MCF 10A (cell line): ENCODE data around the gene VMP1. TPM values are rescaled to one million over a fixed set of nuclear protein-coding genes. Genes with fewer than 3 reads are reported as not detected.

Source experiments
- BruUV-seq: library from RNA; stranded (reverse); fragments of 400-500 nt; replicated peaks from 2 replicates; lab custom pipeline; 2021; lab: Mats Ljungman, UMichigan
- CTCF ChIA-PET: fragments of 300-600 bp; sonication (Branson Sonifier 250); formaldehyde crosslinking; extraction: SDS; loops from one replicate; lab custom pipeline; 2021; ENCODE audit warnings: antibody characterized with exemption, inconsistent platforms; lab: Yijun Ruan, JAX
- POLR2A ChIA-PET: fragments of 300-600, 350-650 bp; sonication (Branson Sonifier 250); formaldehyde crosslinking; extraction: SDS; loops from one replicate; lab custom pipeline; 2020; ENCODE audit warnings: antibody characterized with exemption, inconsistent platforms; lab: Yijun Ruan, JAX
- DNase-seq: peaks from one replicate; pipeline ENCODE4 v3.0.0-alpha.2; 2018; ENCODE audit not compliant: unreplicated experiment
- H3K27ac Mint-ChIP-seq: one replicate; pipeline ENCODE4 v1.8.0; 2022; ENCODE audit warnings: mild to moderate bottlenecking, low read depth, mixed read lengths; ENCODE audit not compliant: unreplicated experiment
- H3K27me3 Mint-ChIP-seq: one replicate; pipeline ENCODE4 v1.8.0; 2022; ENCODE audit warnings: mixed read lengths; ENCODE audit not compliant: insufficient read depth, unreplicated experiment
- H3K36me3 Mint-ChIP-seq: one replicate; pipeline ENCODE4 v1.8.0; 2022; ENCODE audit warnings: mild to moderate bottlenecking, moderate library complexity, mixed read lengths; ENCODE audit not compliant: insufficient read depth, unreplicated experiment
- H3K4me1 Mint-ChIP-seq: one replicate; pipeline ENCODE4 v1.8.0; 2022; ENCODE audit warnings: mixed read lengths; ENCODE audit not compliant: insufficient read depth, unreplicated experiment
- H3K4me3 Mint-ChIP-seq: one replicate; pipeline ENCODE4 v1.8.0; 2022; ENCODE audit warnings: mild to moderate bottlenecking, moderate library complexity, mixed read lengths; ENCODE audit not compliant: unreplicated experiment
- H3K9me3 Mint-ChIP-seq: one replicate; pipeline ENCODE4 v1.8.0; 2022; ENCODE audit warnings: mixed read lengths; ENCODE audit not compliant: unreplicated experiment
- intact Hi-C: fragments of 100-400 bp; cut with micrococcal nuclease; formaldehyde crosslinking; loops from 2 replicates; pipeline ENCODE4 v1.14.1; 2022
- total RNA-seq: library from RNA; stranded (reverse); gene quantifications from 2 replicates; pipeline ENCODE4 v1.2.3, GENCODE V29; 2022
- TF ChIP-seq, protein P1 (sequence below): fragments of 200-600 bp; IDR thresholded peaks from one replicate; pipeline ENCODE4 v1.8.0; 2022; ENCODE audit warnings: antibody characterized with exemption, mild to moderate bottlenecking; ENCODE audit not compliant: unreplicated experiment

VMP1 gene
- total RNA-seq, 1 experiment from 2014 or later = 228 TPM

- no TSS peak for BruUV-seq
- no peak for DNase-seq
- TF ChIP-seq, protein P1, sequence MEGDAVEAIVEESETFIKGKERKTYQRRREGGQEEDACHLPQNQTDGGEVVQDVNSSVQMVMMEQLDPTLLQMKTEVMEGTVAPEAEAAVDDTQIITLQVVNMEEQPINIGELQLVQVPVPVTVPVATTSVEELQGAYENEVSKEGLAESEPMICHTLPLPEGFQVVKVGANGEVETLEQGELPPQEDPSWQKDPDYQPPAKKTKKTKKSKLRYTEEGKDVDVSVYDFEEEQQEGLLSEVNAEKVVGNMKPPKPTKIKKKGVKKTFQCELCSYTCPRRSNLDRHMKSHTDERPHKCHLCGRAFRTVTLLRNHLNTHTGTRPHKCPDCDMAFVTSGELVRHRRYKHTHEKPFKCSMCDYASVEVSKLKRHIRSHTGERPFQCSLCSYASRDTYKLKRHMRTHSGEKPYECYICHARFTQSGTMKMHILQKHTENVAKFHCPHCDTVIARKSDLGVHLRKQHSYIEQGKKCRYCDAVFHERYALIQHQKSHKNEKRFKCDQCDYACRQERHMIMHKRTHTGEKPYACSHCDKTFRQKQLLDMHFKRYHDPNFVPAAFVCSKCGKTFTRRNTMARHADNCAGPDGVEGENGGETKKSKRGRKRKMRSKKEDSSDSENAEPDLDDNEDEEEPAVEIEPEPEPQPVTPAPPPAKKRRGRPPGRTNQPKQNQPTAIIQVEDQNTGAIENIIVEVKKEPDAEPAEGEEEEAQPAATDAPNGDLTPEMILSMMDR = no peak
- POLR2A ChIA-PET = interaction anchor here (0.6 to 3.0 kb wide), 9 partner anchors 9 to 50 kb away, joined by 3 to 15 read pairs (median 6); partner anchors contain the start of genes CLTC, PTRH2 and VMP1
- H3K9me3 Mint-ChIP-seq = no peaks in the 10 kb centered on the region
- no peaks in the 10 kb centered on the region for H3K4me1 Mint-ChIP-seq
- CTCF ChIA-PET = no interaction called here
- H3K4me3 Mint-ChIP-seq = no peak overlapping the region
- H3K36me3 Mint-ChIP-seq = peaks cover 91% of the 10 kb centered on the region
- H3K27me3 Mint-ChIP-seq = no peaks in the 10 kb centered on the region
- H3K27ac Mint-ChIP-seq = peak overlapping the region; percentile 37
- intact Hi-C loops = no loop called here
Observed at GRCh38 chr17:59669411-59669810, 38.0 kb upstream of the VMP1 start.

DNA sequence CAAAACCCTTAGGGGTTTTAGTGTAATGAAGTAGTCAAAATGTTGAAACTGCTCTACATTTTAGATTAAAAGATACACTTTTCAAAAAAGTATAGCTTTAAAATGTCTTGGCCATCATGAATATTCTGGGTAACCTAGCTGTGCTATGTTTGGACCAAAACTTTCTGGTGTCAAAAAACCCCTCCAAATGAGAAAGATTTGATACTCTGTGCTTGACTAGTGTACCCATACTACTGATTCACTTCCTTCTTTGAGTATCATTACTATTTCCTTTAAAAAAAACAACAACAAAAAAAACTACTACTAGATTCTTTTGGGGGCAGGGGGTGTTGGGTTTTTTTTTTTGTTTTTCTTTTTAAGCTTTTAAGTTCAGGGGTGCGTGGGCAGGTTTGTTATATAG, 37.5 kb upstream of the VMP1 start:
- intact Hi-C loops = no loop called here
- DNase-seq = no peak
- H3K27me3 Mint-ChIP-seq = no peaks in the 10 kb centered on the region
- no peak overlapping the region for H3K4me3 Mint-ChIP-seq
- no peak overlapping the region for H3K27ac Mint-ChIP-seq
- CTCF ChIA-PET = interaction anchor here (0.6 to 0.8 kb wide), 2 partner anchors 17 to 29 kb away, joined by 4 read pairs; no protein-coding TSS in a partner anchor
- no peaks in the 10 kb centered on the region for H3K9me3 Mint-ChIP-seq
- no TSS peak for BruUV-seq
- H3K36me3 Mint-ChIP-seq = peaks cover 91% of the 10 kb centered on the region
- TF ChIP-seq, protein P1 = no peak
- POLR2A ChIA-PET = interaction anchor here (0.6 to 3.0 kb wide), 11 partner anchors 9 to 448 kb away, joined by 3 to 15 read pairs (median 3); partner anchors contain the start of genes CLTC, PTRH2 and VMP1
- H3K4me1 Mint-ChIP-seq = peaks cover 2% of the 10 kb centered on the region

- Mint-ChIP-seq H3K27ac (peak overlapping the region; percentile 36), H3K36me3 (peaks cover 88% of the 10 kb centered on the region)
- TF ChIP-seq, protein P1 = no peak
Observed at GRCh38 chr17:59671386-59671785, 36.1 kb upstream of the VMP1 start.

GRCh38 chr17:59675231-59675630, 32.2 kb upstream of the VMP1 start:
- peaks cover 88% of the 10 kb centered on the region for H3K36me3 Mint-ChIP-seq
- POLR2A ChIA-PET = interaction anchor here (0.8 to 2.9 kb wide), 10 partner anchors 8 to 578 kb away, joined by 3 to 14 read pairs (median 3); partner anchors contain the start of genes CLTC and DHX40

More at GRCh38 chr17:59671386-59671785, 36.1 kb upstream of the VMP1 start:
- Mint-ChIP-seq H3K9me3 (no peaks in the 10 kb centered on the region), H3K4me3 (no peak overlapping the region), H3K27me3 (no peaks in the 10 kb centered on the region), H3K4me1 (peaks cover 8% of the 10 kb centered on the region)
- intact Hi-C loops = no loop called here
- DNase-seq = no peak
- ChIA-PET POLR2A (interaction anchor here (1.6 to 3.0 kb wide), 4 partner anchors 11 to 52 kb away, joined by 3 to 15 read pairs (median 10); partner anchors contain the start of gene CLTC), CTCF (interaction anchor here (1.0 kb wide), 1 partner anchor 19 kb away, joined by 8 read pairs; no protein-coding TSS in a partner anchor)
- BruUV-seq = no TSS peak

More at GRCh38 chr17:59675231-59675630, 32.2 kb upstream of the VMP1 start:
- peak overlapping the region; percentile 43 for H3K27ac Mint-ChIP-seq
- H3K4me3 Mint-ChIP-seq = no peak overlapping the region
- no TSS peak for BruUV-seq
- no peak for DNase-seq
- CTCF ChIA-PET = interaction anchor here (0.7 to 0.9 kb wide), 2 partner anchors 10 to 11 kb away, joined by 3 read pairs; no protein-coding TSS in a partner anchor
- no peaks in the 10 kb centered on the region for H3K27me3 Mint-ChIP-seq
- H3K9me3 Mint-ChIP-seq = no peaks in the 10 kb centered on the region
- peaks cover 8% of the 10 kb centered on the region for H3K4me1 Mint-ChIP-seq
- TF ChIP-seq, protein P1 = no peak
- intact Hi-C loops = no loop called here
